Upper lobe of left lung (tissue), 4 donors: ENCODE results near the gene TMPRSS6.

Source experiments
- CTCF ChIP-seq, 6 experiments: fragments of 450-650 bp in 4 of 6; fragments of 200-600 bp in 2 of 6; sonication (generic) in 2 of 6; IDR thresholded peaks; one replicate each; pipeline ENCODE4 v1.5.1; 2016 to 2019; ENCODE audit warnings: antibody characterized with exemption in 6 of 6
- EP300 ChIP-seq, 4 donors: sonication (generic); formaldehyde crosslinking; IDR thresholded peaks; one replicate each; pipeline ENCODE4 v1.5.1; 2017; ENCODE audit warnings: antibody characterized with exemption in 4 of 4, control low read depth in 2 of 4
- POLR2A ChIP-seq, 4 donors: fragments of 450-650 bp; IDR thresholded peaks; one replicate each; pipeline ENCODE4 v1.5.1; 2016 to 2017; ENCODE audit warnings: antibody characterized with exemption in 4 of 4, mild to moderate bottlenecking in 2 of 4
- POLR2AphosphoS5 ChIP-seq, 2 donors: sonication (generic); formaldehyde crosslinking; IDR thresholded peaks; one replicate each; pipeline ENCODE4 v1.5.1; 2017; ENCODE audit warnings: antibody characterized with exemption in 2 of 2

- no peak for TF ChIP-seq CTCF (IDR thresholded peaks at IDR 0.05)
- TF ChIP-seq POLR2A (IDR thresholded peaks at IDR 0.05), result no peak
- TF ChIP-seq POLR2AphosphoS5 (IDR thresholded peaks at IDR 0.05), result no peak
- no peak for TF ChIP-seq EP300 (IDR thresholded peaks at IDR 0.05)
Measured at GRCh38 chr22:37018086-37018814, 91.3 kb downstream of the TMPRSS6 start.
